Ishikawa (cell line): ENCODE measurements around the gene MYO9A.

Source experiments
- CEBPB ChIP-seq: IDR thresholded peaks from 2 replicates; pipeline ENCODE4 v1.6.1; 2012
- CREB1 ChIP-seq: IDR thresholded peaks from 2 replicates; pipeline ENCODE4 v1.6.1; 2012; ENCODE audit warnings: low read depth
- EGR1 ChIP-seq: IDR thresholded peaks from 2 replicates; pipeline ENCODE4 v1.6.1; 2012
- EP300 ChIP-seq: IDR thresholded peaks from 2 replicates; pipeline ENCODE4 v1.6.1; 2012; ENCODE audit warnings: borderline replicate concordance
- FOXM1 ChIP-seq: IDR thresholded peaks from 2 replicates; pipeline ENCODE4 v1.6.1; 2012; ENCODE audit warnings: low read depth, borderline replicate concordance
- NFIC ChIP-seq: IDR thresholded peaks from 2 replicates; pipeline ENCODE4 v1.6.1; 2012
- RAD21 ChIP-seq: IDR thresholded peaks from 2 replicates; pipeline ENCODE4 v1.6.1; 2012; ENCODE audit warnings: low read depth
- TAF1 ChIP-seq: IDR thresholded peaks from 2 replicates; pipeline ENCODE4 v1.6.1; 2012; ENCODE audit warnings: low read depth, mild to moderate bottlenecking
- TCF12 ChIP-seq: IDR thresholded peaks from 2 replicates; pipeline ENCODE4 v1.6.1; 2012; ENCODE audit warnings: low read depth
- TEAD4 ChIP-seq: IDR thresholded peaks from 2 replicates; pipeline ENCODE4 v1.6.1; 2012
- YY1 ChIP-seq: IDR thresholded peaks from 2 replicates; pipeline ENCODE4 v1.6.1; 2012; ENCODE audit warnings: low read depth
- ZBTB7A ChIP-seq: IDR thresholded peaks from 2 replicates; pipeline ENCODE4 v1.6.1; 2012; ENCODE audit warnings: low read depth
- TF ChIP-seq, protein P1 (sequence below): IDR thresholded peaks from 2 replicates; pipeline ENCODE4 v1.6.1; 2012
- TF ChIP-seq, protein P2 (sequence below): IDR thresholded peaks from 2 replicates; pipeline ENCODE4 v1.6.1; 2012; ENCODE audit warnings: low read depth, mild to moderate bottlenecking
- TF ChIP-seq, protein P3 (sequence below): IDR thresholded peaks from 2 replicates; pipeline ENCODE4 v1.6.1; 2012

The MYO9A gene

DNA sequence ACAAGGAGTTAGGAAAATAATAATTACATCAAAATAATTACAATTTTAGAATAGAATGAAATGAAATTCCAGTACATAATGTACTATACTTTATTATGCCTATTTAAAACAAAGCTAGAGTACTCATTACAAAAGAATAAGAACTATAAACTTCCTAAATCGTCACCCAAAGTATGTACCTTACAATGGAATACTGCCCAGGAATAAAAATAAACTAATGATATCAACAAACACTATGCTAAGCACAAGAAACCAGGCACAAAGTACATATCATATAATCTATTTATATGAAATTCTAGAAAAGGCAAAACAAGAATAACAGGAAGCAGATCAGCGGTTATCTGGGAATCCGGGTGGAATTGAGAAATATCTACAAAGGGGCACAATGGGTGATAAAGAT lies 84.7 kb downstream of the MYO9A start:
- TF ChIP-seq, protein P1, sequence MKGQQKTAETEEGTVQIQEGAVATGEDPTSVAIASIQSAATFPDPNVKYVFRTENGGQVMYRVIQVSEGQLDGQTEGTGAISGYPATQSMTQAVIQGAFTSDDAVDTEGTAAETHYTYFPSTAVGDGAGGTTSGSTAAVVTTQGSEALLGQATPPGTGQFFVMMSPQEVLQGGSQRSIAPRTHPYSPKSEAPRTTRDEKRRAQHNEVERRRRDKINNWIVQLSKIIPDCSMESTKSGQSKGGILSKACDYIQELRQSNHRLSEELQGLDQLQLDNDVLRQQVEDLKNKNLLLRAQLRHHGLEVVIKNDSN = no peak
- TF ChIP-seq, protein P2, sequence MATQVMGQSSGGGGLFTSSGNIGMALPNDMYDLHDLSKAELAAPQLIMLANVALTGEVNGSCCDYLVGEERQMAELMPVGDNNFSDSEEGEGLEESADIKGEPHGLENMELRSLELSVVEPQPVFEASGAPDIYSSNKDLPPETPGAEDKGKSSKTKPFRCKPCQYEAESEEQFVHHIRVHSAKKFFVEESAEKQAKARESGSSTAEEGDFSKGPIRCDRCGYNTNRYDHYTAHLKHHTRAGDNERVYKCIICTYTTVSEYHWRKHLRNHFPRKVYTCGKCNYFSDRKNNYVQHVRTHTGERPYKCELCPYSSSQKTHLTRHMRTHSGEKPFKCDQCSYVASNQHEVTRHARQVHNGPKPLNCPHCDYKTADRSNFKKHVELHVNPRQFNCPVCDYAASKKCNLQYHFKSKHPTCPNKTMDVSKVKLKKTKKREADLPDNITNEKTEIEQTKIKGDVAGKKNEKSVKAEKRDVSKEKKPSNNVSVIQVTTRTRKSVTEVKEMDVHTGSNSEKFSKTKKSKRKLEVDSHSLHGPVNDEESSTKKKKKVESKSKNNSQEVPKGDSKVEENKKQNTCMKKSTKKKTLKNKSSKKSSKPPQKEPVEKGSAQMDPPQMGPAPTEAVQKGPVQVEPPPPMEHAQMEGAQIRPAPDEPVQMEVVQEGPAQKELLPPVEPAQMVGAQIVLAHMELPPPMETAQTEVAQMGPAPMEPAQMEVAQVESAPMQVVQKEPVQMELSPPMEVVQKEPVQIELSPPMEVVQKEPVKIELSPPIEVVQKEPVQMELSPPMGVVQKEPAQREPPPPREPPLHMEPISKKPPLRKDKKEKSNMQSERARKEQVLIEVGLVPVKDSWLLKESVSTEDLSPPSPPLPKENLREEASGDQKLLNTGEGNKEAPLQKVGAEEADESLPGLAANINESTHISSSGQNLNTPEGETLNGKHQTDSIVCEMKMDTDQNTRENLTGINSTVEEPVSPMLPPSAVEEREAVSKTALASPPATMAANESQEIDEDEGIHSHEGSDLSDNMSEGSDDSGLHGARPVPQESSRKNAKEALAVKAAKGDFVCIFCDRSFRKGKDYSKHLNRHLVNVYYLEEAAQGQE = no peak
- TF ChIP-seq TAF1 (no peak), EGR1 (no peak), CREB1 (no peak), EP300 (no peak), RAD21 (no peak), FOXM1 (no peak), ZBTB7A (no peak), NFIC (no peak), YY1 (no peak), TCF12 (no peak), TEAD4 (no peak), CEBPB (no peak)
- TF ChIP-seq, protein P3, sequence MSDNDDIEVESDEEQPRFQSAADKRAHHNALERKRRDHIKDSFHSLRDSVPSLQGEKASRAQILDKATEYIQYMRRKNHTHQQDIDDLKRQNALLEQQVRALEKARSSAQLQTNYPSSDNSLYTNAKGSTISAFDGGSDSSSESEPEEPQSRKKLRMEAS = no peak

DNA sequence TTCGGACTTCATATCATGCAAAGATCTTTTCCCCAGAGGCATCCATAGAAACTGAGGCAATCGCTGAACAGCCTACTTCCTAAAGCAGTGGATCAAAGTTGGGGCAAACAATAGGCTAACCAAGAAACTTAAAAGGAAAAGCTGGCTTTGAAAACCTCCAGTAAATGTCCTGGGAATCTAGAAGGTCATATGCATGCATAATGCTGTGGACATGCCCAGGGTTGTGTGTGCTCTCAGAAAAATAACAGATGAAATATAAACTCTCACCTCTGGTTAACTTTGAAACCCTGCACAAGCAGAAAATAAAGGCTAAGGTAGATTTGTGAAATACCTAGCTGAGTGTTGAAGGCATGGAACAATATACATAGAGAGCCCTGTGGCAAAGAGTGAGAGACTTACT lies 96.3 kb downstream of the MYO9A start:
- TF ChIP-seq EP300 = no peak
- TF ChIP-seq, protein P2 = no peak
- TF ChIP-seq CEBPB = no peak
- no peak for TF ChIP-seq TEAD4
- TF ChIP-seq, protein P1 = no peak
- no peak for TF ChIP-seq NFIC
- no peak for TF ChIP-seq RAD21
- no peak for TF ChIP-seq EGR1
- TF ChIP-seq TCF12 = no peak
- no peak for TF ChIP-seq FOXM1
- TF ChIP-seq, protein P3 = no peak
- TF ChIP-seq CREB1 = no peak
- TF ChIP-seq YY1 = no peak

DNA sequence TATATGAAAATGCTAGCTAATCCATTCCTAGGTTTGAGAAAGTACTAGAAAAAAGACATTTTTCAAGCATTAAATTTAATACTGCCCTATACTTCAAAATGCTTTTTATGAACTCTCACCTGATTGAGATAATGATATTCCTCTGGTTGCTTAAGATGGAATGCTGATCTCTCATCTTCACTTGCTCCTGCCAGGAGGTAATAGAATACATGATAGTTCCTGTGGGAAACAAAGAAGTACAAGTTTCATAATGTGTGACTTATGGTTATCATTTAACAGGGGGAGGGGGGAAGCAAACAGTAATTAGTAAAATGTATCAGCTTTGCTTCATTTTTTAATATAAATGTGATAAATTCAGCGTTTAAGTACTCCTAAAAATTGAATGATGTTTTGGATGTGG lies 97.2 kb downstream of the MYO9A start:
- no peak for TF ChIP-seq TEAD4
- TF ChIP-seq CREB1 = no peak
- no peak for TF ChIP-seq EP300
- no peak for TF ChIP-seq EGR1
- no peak for TF ChIP-seq TAF1
- no peak for TF ChIP-seq RAD21
- no peak for TF ChIP-seq FOXM1
- TF ChIP-seq CEBPB = no peak
- TF ChIP-seq, protein P1 = no peak
- no peak for TF ChIP-seq ZBTB7A
- TF ChIP-seq, protein P3 = no peak
- no peak for TF ChIP-seq NFIC
- TF ChIP-seq, protein P2 = no peak
- TF ChIP-seq YY1 = no peak

DNA sequence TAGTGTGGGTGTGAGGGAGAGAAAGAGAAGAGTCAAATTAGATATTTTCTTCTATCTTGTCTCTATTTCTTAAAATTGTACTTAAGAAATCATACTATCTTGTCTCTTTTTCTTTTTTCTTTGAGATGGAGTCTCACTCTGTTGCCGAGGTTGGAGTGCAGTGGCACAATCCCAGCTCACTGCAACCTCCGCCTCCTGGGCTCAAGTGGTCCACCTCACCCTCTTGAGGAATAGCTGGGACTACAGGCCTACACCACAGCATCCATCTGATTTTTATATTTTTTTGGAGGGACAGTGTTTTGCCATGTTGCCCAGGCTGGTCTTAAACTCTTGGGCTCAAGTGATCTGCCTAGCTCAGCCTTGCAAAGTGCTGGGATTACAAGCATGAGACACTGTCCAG lies 104.2 kb downstream of the MYO9A start:
- TF ChIP-seq TCF12 = no peak
